Fibroblast of peridontal ligament (primary cell): ENCODE data around the gene PBX4.

Experiments
- DNase-seq: peaks from one replicate; pipeline ENCODE4 v3.0.0-alpha.2; 2010; ENCODE audit errors: extremely low read depth

PBX4 gene

DNA sequence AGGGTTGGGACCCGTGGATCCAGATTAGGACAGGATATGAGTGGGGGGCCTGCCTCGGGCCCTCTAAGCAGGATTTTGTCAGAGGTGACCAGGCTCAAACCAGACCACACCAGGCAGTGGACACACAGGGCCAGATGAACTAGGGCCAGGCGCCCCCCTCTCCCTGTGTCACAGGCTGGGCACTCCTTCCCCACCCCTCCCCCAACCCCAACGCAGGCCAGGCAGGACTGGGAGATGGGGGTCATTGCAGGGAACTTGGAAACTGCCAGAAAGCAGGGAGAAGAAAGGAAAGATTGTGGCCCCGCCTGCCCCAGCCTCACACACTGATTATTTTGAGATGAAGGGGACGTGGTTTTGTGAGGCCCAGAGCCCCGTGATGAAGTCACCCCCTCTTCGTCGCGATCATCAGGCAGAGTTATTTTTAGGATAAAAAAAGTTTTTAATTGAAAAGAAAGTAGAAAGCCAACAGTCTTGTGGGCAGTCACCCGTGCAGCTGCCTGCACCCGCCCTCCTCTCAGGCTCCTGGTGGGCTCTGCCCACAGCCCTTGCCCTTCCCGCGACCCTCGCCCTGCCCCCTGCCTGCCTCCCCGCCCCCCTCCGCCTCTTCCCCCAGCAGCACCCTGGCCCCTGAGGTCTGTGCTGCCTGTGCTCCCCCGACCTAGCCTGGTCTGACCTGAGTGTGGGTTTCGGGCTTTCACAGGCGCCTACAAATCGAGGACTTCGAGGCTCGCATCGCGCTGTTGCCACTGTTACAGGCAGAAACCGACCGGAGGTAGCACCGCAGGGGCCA lies 91.7 kb downstream of the PBX4 start:
- DNase-seq, result no peak

DNA sequence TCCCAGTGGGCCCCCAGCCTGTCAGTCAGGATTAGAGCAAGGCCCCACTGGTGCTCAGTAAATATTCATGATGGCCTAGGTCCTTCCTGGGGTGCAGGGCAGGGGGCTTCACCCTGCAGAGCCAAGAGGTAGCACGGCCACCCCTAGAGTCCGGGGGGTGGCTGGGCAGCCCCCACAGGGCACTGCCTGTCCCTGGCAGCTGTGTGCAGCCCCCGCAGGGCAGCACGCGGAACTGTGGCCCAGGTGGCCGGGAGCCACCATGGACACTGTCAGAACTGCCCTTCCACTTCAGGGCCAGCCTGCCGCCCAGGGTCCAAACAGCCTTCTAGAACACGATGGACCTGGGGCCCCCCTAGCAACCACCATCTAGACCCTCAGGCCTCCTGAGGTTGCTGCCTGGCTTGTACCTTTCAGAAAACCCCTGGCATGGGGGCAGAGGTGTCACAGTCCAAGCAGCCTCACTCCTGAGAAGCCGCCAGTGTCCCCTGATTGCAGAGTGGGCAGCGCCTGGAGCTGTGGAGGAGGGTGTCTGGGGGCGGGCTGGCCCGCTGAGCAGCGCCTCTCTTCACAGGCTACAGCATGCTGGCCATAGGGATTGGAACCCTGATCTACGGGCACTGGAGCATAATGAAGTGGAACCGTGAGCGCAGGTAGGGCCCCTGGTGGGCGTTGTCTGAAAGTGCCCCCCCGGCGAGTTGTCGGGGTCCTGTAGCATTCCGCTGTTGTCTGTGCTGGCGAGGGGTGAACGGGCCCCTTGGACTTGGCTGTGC lies 92.7 kb downstream of the PBX4 start:
- no peak for DNase-seq

DNA sequence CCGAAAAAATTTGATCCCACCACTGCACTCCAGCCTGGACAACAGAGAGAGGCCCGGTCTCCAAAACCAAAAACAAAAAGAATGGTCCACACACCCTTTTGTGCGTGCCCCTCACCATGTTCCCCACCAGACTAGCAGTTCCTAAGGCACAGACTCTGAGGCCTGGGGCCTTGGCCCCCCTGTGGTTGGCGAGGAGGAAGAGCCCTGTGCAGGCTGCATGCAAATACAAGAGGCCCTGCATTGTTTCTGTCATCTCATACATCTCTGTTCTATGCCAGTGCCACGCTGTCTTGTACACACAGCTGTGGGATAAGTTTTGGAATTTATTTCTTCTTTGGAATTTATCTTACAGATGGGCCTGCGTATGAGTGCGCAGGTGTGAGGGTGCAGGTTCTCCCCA lies 94.4 kb downstream of the PBX4 start:
- DNase-seq, result no peak

DNA sequence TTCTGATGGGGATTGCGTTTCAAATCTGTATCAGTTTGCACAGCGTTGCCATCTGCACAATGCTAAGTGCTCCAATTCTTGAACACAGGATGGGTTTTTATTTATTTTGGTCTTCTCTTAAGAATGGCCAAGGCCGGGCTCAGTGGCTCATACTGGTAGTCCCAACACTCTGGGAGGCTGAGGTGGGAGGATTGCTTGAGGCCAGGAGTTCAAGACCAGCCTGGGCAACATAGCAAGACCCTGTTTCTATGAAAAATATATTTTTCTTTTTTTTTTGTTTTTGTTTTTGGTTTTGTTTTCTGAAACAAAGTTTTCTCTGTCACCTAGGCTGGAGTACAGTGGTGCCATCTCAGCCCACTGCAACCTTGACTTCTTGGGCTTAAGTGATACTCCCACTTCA lies 95.3 kb downstream of the PBX4 start:
- DNase-seq, result no peak

DNA sequence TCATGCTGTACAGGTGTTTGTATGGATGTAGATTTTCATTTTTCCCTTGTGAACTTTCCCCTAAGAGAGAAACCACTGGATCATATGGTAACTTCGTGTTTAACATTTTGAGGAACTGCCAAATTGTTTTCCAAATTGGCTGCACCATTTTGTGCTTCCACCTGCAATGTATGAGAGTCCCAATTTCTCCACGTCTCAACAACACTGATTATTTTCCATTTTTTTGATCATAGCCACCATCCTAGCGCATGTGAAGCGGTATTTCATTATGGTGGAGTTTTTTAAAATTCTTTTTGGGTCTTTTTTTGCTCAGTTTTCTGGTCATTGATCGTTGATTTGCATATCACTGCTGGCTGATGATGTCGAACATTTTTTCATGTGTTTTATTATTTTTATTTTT lies 97.5 kb downstream of the PBX4 start:
- no peak for DNase-seq

DNA sequence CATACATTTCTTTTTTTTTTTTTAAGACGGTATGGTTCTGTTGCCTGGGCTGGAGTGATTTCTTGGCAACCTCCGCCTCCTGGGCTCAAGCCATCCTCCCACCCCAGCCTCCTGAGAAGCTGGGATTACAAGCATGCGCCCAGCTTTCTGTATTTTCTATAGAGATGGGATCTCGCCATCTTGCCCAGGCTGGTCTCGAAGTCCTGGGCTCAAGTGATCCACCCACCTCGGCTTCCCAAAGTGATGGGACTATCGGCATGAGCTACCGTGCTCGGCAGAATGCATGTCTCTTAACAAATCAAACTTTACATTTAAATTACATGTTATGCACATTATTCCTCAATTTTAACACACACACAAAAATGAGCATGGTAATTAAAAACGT lies 101.3 kb downstream of the PBX4 start:
- no peak for DNase-seq

DNA sequence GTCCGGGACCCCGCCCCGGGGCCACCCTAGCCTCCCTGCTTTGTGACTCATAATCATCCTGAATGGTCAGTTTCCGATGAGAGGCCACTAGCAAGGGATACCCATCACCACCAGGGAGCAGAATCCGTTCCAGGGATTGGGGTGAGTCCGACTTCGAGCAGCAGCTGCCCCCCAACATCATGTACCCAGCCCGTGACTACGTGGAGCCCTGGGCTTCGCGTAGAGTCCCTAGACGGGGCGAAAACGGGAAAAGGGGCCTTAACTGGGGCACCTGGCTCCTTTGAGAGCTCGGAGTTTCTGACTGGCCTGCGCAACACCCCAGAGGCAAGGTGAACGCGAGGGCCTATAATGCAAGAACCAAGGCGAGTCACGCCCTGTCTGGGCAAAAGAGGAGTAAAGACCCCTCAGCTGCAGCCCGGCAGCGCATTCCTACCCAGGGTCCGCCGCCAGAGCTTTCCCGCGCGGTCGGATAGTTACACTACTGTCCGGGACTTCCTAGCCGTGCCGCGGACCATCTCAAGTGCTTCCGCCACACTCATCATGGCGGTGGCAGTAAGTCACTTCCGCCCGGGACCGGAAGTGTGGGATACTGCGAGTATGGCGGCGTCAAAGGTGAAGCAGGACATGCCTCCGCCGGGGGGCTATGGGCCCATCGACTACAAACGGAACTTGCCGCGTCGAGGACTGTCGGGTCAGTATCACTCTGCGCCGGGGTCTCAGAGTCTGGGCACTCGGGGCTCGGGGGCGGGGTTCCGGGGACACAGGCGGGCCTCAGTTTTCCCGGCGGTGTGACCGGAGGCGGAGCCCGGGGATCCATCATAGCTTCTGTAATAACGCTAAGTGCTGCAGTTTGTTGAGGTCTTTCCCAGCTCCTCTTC lies 102.6 kb downstream of the PBX4 start, which contains the start of gene NDUFA13:
Gene NDUFA13, plus strand, starts transcription at position 584 of the 878 bp plus-strand sequence. Its CDS starts 14 bp downstream, at position 598.
- peak; percentile 92 for DNase-seq

DNA sequence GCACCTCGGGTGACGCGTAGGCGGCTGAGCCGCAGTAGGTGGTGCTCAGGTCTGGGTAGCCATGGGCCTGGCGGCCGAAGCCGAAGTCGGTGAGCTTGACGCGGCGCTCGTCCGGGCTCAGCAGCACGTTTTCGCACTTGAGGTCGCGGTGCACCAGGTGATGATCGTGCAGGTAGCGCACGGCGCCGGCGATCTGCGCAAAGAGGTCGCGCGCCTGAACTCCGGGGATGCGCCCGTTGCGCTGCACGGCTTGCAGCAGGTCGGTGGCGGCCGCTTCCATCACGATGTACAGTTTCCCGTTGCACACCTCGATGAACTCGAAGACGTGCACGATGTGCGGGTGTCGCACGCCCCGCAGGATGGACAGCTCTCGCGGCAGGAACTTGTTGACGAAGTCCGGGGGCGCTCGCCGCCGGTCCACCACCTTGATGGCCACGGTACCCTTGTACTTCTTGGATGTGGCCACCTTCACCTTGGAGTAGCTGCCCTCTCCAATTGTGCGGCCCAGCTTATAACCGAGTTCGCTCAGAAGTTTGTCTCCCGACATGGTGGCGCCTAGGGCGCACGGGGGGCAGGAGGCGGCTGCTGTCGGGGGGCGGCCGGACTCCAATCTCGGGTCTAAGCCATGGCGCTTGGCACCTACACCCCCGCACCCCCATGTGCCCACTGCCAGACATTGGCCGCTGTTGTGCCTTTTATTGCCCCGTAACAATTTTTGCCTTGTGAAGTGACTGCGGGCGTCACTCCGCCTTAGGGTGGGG lies 103.4 kb downstream of the PBX4 start, which contains the start of gene TSSK6:
Gene TSSK6, minus strand, starts transcription at position 668 of the 761 bp plus-strand sequence. Its CDS starts 121 bp downstream, at position 547.
- no peak for DNase-seq

DNA sequence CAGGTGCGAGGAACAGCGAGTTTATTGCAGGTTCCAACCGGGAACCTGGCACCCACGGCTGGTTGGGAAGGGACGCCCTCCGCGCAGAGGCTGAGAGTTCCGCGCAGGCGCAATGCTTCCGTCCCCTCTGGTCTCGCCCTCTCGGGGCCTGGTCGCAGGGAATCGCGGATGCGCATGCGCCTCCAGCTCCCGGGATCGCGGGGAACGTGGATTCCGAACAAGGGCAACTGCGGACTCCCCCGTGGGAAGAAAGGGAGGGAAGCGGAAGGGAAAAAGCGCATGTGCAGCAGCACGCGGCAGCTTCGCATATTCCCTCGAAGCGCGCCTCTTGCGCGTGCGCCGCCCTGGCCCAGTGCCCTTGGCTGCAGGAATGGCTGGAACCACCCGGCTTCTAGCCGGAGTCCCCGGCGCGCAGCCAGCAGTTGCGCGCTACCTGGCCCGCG lies 104.3 kb downstream of the PBX4 start:
- no peak for DNase-seq

DNA sequence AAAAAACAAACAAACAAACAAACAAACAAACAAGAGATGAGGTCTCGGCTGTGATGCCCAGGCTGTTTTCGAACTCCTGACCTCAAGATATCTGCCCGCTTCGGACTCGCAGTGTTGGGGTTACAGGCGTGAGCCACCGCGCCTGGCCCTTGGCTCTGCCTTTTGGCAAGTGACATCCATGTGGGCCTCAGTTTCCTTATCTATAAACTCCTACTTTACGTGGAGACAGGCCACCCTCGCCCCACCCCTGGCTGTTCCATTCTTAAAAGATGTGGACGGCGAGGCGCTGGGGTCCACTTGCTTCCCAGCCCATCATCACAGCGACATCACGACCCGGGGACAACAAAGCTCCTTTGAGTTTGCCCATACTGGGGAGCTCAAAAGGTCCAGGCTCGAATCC lies 104.8 kb downstream of the PBX4 start:
- no peak for DNase-seq
